WTC11 (cell line): ENCODE measurements around the gene FMN2. TPM values are rescaled to one million over a fixed set of nuclear protein-coding genes. Genes with fewer than 3 reads are reported as not detected.

Experiments
- ATAC-seq: fragments of 200-7000 bp; cut with Tn5 transposase; 2 replicates; pipeline ENCODE4 v1.10.0; 2021; ENCODE audit warnings: mild to moderate bottlenecking, moderate library complexity
- CTCF ChIA-PET: fragments of 300-600 bp; sonication (Branson Sonifier 250); formaldehyde crosslinking; loops from one replicate; lab custom pipeline; 2021; ENCODE audit warnings: antibody characterized with exemption; lab: Charles Lee
- POLR2A ChIA-PET: fragments of 350-600 bp; sonication (Branson Sonifier 250); formaldehyde crosslinking; loops from one replicate; lab custom pipeline; 2021; ENCODE audit warnings: antibody characterized with exemption; lab: Charles Lee
- DNase-seq: peaks from one replicate; pipeline ENCODE4 v3.0.0; 2021; ENCODE audit warnings: low spot score
- H3K27ac Mint-ChIP-seq: 2 replicates; pipeline ENCODE4 v1.8.0; 2021; ENCODE audit warnings: mixed read lengths
- H3K27me3 Mint-ChIP-seq: 2 replicates; pipeline ENCODE4 v1.8.0; 2021; ENCODE audit warnings: low read depth, mild to moderate bottlenecking, moderate library complexity, mixed read lengths
- H3K36me3 Mint-ChIP-seq: 2 replicates; pipeline ENCODE4 v1.8.0; 2021; ENCODE audit warnings: mixed read lengths
- H3K4me1 Mint-ChIP-seq: 2 replicates; pipeline ENCODE4 v1.8.0; 2022; ENCODE audit warnings: mixed read lengths
- H3K4me3 Mint-ChIP-seq: 2 replicates; pipeline ENCODE4 v1.8.0; 2021; ENCODE audit warnings: mild to moderate bottlenecking, moderate library complexity, mixed read lengths
- H3K9me3 Mint-ChIP-seq: 2 replicates; pipeline ENCODE4 v1.8.0; 2021; ENCODE audit warnings: mixed read lengths
- AFF4 ChIP-seq: sonication (generic); formaldehyde crosslinking; IDR thresholded peaks from 2 replicates; pipeline ENCODE4 v1.8.1; 2023; ENCODE audit warnings: mild to moderate bottlenecking, missing genetic modification reagents, borderline replicate concordance
- AR ChIP-seq: fragments of 250-450 bp; sonication (Bioruptor Pico); IDR thresholded peaks from 2 replicates; pipeline ENCODE4 v1.9.0; 2021; ENCODE audit warnings: mild to moderate bottlenecking
- ATF2 ChIP-seq: sonication (generic); formaldehyde crosslinking; IDR thresholded peaks from 2 replicates; pipeline ENCODE4 v1.8.1; 2022; ENCODE audit warnings: low read depth, missing genetic modification reagents, borderline replicate concordance
- ATF3 ChIP-seq: sonication (generic); formaldehyde crosslinking; conservative IDR thresholded peaks from 2 replicates; pipeline ENCODE4 v1.8.1; 2022; ENCODE audit warnings: mild to moderate bottlenecking, missing genetic modification reagents
- ERG ChIP-seq: fragments of 250-450 bp; sonication (Bioruptor Pico); IDR thresholded peaks from 2 replicates; pipeline ENCODE4 v1.8.0; 2021; ENCODE audit warnings: mild to moderate bottlenecking
- ESRRA ChIP-seq: sonication (generic); formaldehyde crosslinking; IDR thresholded peaks from 2 replicates; pipeline ENCODE4 v1.8.1; 2022; ENCODE audit warnings: mild to moderate bottlenecking, missing genetic modification reagents, borderline replicate concordance
- FOXP1 ChIP-seq: sonication (generic); formaldehyde crosslinking; IDR thresholded peaks from 2 replicates; pipeline ENCODE4 v1.8.0; 2022; ENCODE audit warnings: missing genetic modification reagents, mild to moderate bottlenecking, moderate library complexity, borderline replicate concordance
- GTF2I ChIP-seq: fragments of 250-450 bp; sonication (Bioruptor Pico); conservative IDR thresholded peaks from 2 replicates; pipeline ENCODE4 v1.4.0; 2021; ENCODE audit warnings: mild to moderate bottlenecking
- JAZF1 ChIP-seq: fragments of 250-450 bp; sonication (Bioruptor Pico); IDR thresholded peaks from 2 replicates; pipeline ENCODE4 v1.9.0; 2021; ENCODE audit warnings: moderate library complexity, mild to moderate bottlenecking, inconsistent platforms
- MXD4 ChIP-seq: fragments of 250-450 bp; sonication (Bioruptor Pico); IDR thresholded peaks from 2 replicates; pipeline ENCODE4 v1.8.0; 2021; ENCODE audit warnings: mild to moderate bottlenecking, moderate library complexity, borderline replicate concordance
- NR1H2 ChIP-seq: sonication (generic); formaldehyde crosslinking; IDR thresholded peaks from 2 replicates; pipeline ENCODE4 v1.9.0; 2021; ENCODE audit warnings: mild to moderate bottlenecking, moderate library complexity, missing genetic modification reagents
- NR3C1 ChIP-seq: sonication (generic); formaldehyde crosslinking; conservative IDR thresholded peaks from 2 replicates; pipeline ENCODE4 v1.8.1; 2023; ENCODE audit warnings: low read depth, mild to moderate bottlenecking, missing genetic modification reagents
- SMAD3 ChIP-seq: sonication (generic); formaldehyde crosslinking; IDR thresholded peaks from 2 replicates; pipeline ENCODE4 v1.8.0; 2022; ENCODE audit warnings: missing genetic modification reagents, mild to moderate bottlenecking, borderline replicate concordance
- SOX15 ChIP-seq: fragments of 250-450 bp; sonication (Bioruptor Pico); IDR thresholded peaks from 2 replicates; pipeline ENCODE4 v1.9.0; 2021; ENCODE audit warnings: mild to moderate bottlenecking
- TEAD1 ChIP-seq: sonication (generic); formaldehyde crosslinking; IDR thresholded peaks from 2 replicates; pipeline ENCODE4 v1.8.0; 2022; ENCODE audit warnings: mild to moderate bottlenecking, missing genetic modification reagents
- USF2 ChIP-seq: sonication (generic); formaldehyde crosslinking; IDR thresholded peaks from 2 replicates; pipeline ENCODE4 v1.8.1; 2023; ENCODE audit warnings: mild to moderate bottlenecking, missing genetic modification reagents, moderate library complexity
- ZMAT4 ChIP-seq: fragments of 250-450 bp; sonication (Bioruptor Pico); IDR thresholded peaks from 2 replicates; pipeline ENCODE4 v1.9.0; 2021; ENCODE audit warnings: mild to moderate bottlenecking
- ZNF121 ChIP-seq: sonication (generic); formaldehyde crosslinking; IDR thresholded peaks from 2 replicates; pipeline ENCODE4 v1.8.0; 2023; ENCODE audit warnings: missing genetic modification reagents
- ZNF263 ChIP-seq: sonication (generic); formaldehyde crosslinking; IDR thresholded peaks from 2 replicates; pipeline ENCODE4 v1.8.1; 2022; ENCODE audit warnings: low read depth, mild to moderate bottlenecking, moderate library complexity, missing genetic modification reagents
- ZNF317 ChIP-seq: sonication (generic); formaldehyde crosslinking; IDR thresholded peaks from 2 replicates; pipeline ENCODE4 v1.8.1; 2023; ENCODE audit warnings: low read depth, mild to moderate bottlenecking, moderate library complexity, missing genetic modification reagents, borderline replicate concordance
- total RNA-seq: library from RNA; stranded (reverse); gene quantifications from 3 replicates; pipeline ENCODE4 v1.2.3, GENCODE V29; 2021

The FMN2 gene
- total RNA-seq, 1 experiment from 2014 or later, result 1.8 TPM

GRCh38 chr1:240344918-240345317, 253.2 kb downstream of the FMN2 start (continued):
- TF ChIP-seq ERG, result no peak
- TF ChIP-seq ZNF121, result no peak
- TF ChIP-seq USF2 (CRISPR knock-in tag), result no peak
- no peak for TF ChIP-seq TEAD1 (CRISPR knock-in tag)
- no peak for TF ChIP-seq JAZF1
- TF ChIP-seq NR3C1, result no peak
- TF ChIP-seq ZMAT4, result no peak
- TF ChIP-seq NR1H2 (CRISPR knock-in tag), result no peak

- DNase-seq (no peak), ATAC-seq (no peak)
- Mint-ChIP-seq H3K36me3 (no peaks in the 10 kb centered on the region), H3K27me3 (no peaks in the 10 kb centered on the region), H3K4me3 (no peak overlapping the region), H3K4me1 (peaks cover 12% of the 10 kb centered on the region), H3K27ac (no peak overlapping the region), H3K9me3 (no peaks in the 10 kb centered on the region)
- ChIA-PET POLR2A (no interaction called here), CTCF (no interaction called here)
- no peak for TF ChIP-seq GTF2I (CRISPR knock-in tag)
These were observed 258.0 kb downstream of the FMN2 start for GRCh38 chr1:240349695-240350094.

GRCh38 chr1:240350910-240351331, 259.2 kb downstream of the FMN2 start:
- H3K9me3 Mint-ChIP-seq, result no peaks in the 10 kb centered on the region
- no peak overlapping the region for H3K4me3 Mint-ChIP-seq
- ChIA-PET POLR2A (no interaction called here), CTCF (no interaction called here)
- H3K27ac Mint-ChIP-seq, result no peak overlapping the region
- no peaks in the 10 kb centered on the region for H3K36me3 Mint-ChIP-seq
- H3K27me3 Mint-ChIP-seq, result no peaks in the 10 kb centered on the region
- H3K4me1 Mint-ChIP-seq, result peaks cover 12% of the 10 kb centered on the region
- ATAC-seq (no peak), DNase-seq (no peak)
- TF ChIP-seq ATF2 (CRISPR knock-in tag), result no peak
- TF ChIP-seq FOXP1 (CRISPR knock-in tag), result no peak
- TF ChIP-seq TEAD1 (CRISPR knock-in tag), result no peak
- TF ChIP-seq AR, result no peak
- TF ChIP-seq MXD4 (CRISPR knock-in tag), result no peak
- TF ChIP-seq ZNF317, result no peak
- no peak for TF ChIP-seq SMAD3 (CRISPR knock-in tag)
- TF ChIP-seq ESRRA (CRISPR knock-in tag), result no peak
- no peak for TF ChIP-seq AFF4 (CRISPR knock-in tag)
- no peak for TF ChIP-seq SOX15
- TF ChIP-seq ZNF263 (CRISPR knock-in tag), result no peak
- no peak for TF ChIP-seq ATF3 (CRISPR knock-in tag)
- no peak for TF ChIP-seq ZMAT4
